K562 (cell line): Measurements from ENCODE around the gene DGKE. TPM values are rescaled to one million over a fixed set of nuclear protein-coding genes. Genes with fewer than 3 reads are reported as not detected.
A peak's percentile ranks its signal among the peaks of the same experiment; 100 is the strongest.

ENCODE experiments used
- ATAC-seq: fragments of 200-7000 bp; cut with Tn5 transposase; 3 replicates; pipeline ENCODE4 v1.9.1; 2020; ENCODE audit warnings: moderate library complexity
- BruUV-seq: library from RNA; stranded (reverse); fragments of 400-500 nt; replicated peaks from 2 replicates; lab custom pipeline; 2021; lab: Mats Ljungman, UMichigan
- CTCF ChIA-PET: fragments of 300-600 bp; formaldehyde crosslinking; extraction: SDS; loops from one replicate; lab custom pipeline; 2021; ENCODE audit warnings: low intra/inter-chr PET ratio; lab: Yijun Ruan, JAX
- POLR2A ChIA-PET: fragments of 300-600, 350-650 bp; sonication (Branson Sonifier 250); formaldehyde crosslinking; extraction: SDS; loops from one replicate; lab custom pipeline; 2021; ENCODE audit warnings: antibody characterized with exemption, inconsistent platforms; lab: Yijun Ruan, JAX
- DNase-seq, 4 experiments: peaks; one replicate each; pipeline versions ENCODE4 v3.0.0 to v3.0.0-alpha.2; 2011 to 2018; ENCODE audit warnings: low spot score in 3 of 4, mixed read lengths in 3 of 4; ENCODE audit errors: extremely low read depth in 1 of 4
- FAIRE-seq: peaks from 2 replicates; lab custom pipeline; 2011; peaks lifted over from hg19 to GRCh38; lab: Jason Lieb, UNC
- H2AFZ ChIP-seq: 2 replicates; pipeline ENCODE4 v1.6.0; 2011; ENCODE audit warnings: low read depth, low read length, control low read depth, inconsistent platforms
- H3K27ac ChIP-seq: fragments of 200-600 bp; 3 replicates; pipeline ENCODE4 v1.8.0; 2011; ENCODE audit warnings: low read depth, mild to moderate bottlenecking, control low read depth, inconsistent platforms, low read length, moderate library complexity, mixed read lengths; ENCODE audit errors: extremely low read depth
- H3K27me3 ChIP-seq, 2 experiments: fragments of 300-600 bp in 1 of 2; 2 replicates in 1 of 2; 3 replicates in 1 of 2; pipeline versions ENCODE4 v1.6.0 to v1.8.0; 2011; ENCODE audit warnings: inconsistent platforms in 2 of 2, low read length in 2 of 2, mild to moderate bottlenecking in 1 of 2, mixed read lengths in 1 of 2, moderate library complexity in 1 of 2; ENCODE audit not compliant: control insufficient read depth in 2 of 2, insufficient read depth in 2 of 2
- H3K36me3 ChIP-seq: fragments of 300-600 bp; 3 replicates; pipeline ENCODE4 v1.8.0; 2011; ENCODE audit warnings: mild to moderate bottlenecking, low read length, inconsistent platforms; ENCODE audit not compliant: control insufficient read depth, insufficient read depth
- H3K4me1 ChIP-seq, 2 experiments: fragments of 200-600 bp in 1 of 2; replicated peaks in 1 of 2; 2 replicates in 1 of 2; 3 replicates in 1 of 2; pipeline versions ENCODE4 v1.5.1 to v1.8.0; 2011; ENCODE audit warnings: inconsistent platforms in 2 of 2, low read length in 2 of 2, mild to moderate bottlenecking in 1 of 2, mixed read lengths in 1 of 2, moderate library complexity in 1 of 2; ENCODE audit not compliant: control insufficient read depth in 2 of 2, insufficient read depth in 2 of 2
- H3K4me2 ChIP-seq: 2 replicates; pipeline ENCODE4 v1.6.1; 2011; ENCODE audit warnings: low read length, control low read depth, inconsistent platforms, mixed read lengths; ENCODE audit not compliant: insufficient read depth
- H3K4me3 ChIP-seq: fragments of 200-600 bp; sonication (generic), shearing (Covaris generic); 2 replicates; pipeline ENCODE4 v1.5.1; 2016; ENCODE audit warnings: control low read depth, inconsistent platforms
- H3K79me2 ChIP-seq: fragments of 200-600 bp; 3 replicates; pipeline ENCODE4 v1.8.0; 2011; ENCODE audit warnings: low read length, inconsistent platforms; ENCODE audit not compliant: control insufficient read depth, insufficient read depth
- H3K9ac ChIP-seq, 2 experiments: 2 replicates each; pipeline versions ENCODE4 v1.6.0 to v1.6.1; 2011; ENCODE audit warnings: low read depth in 2 of 2, low read length in 2 of 2, control low read depth in 1 of 2, inconsistent platforms in 1 of 2, mild to moderate bottlenecking in 1 of 2, mixed read lengths in 1 of 2; ENCODE audit not compliant: insufficient read depth in 1 of 2
- H3K9me1 ChIP-seq: one replicate; pipeline ENCODE4 v1.6.0; 2011; ENCODE audit warnings: inconsistent platforms, mild to moderate bottlenecking, low read length, moderate library complexity; ENCODE audit not compliant: control insufficient read depth, insufficient read depth
- H3K9me3 ChIP-seq: replicated peaks from 2 replicates; pipeline ENCODE4 v1.5.1; 2011; ENCODE audit warnings: low read depth, low read length, inconsistent platforms; ENCODE audit not compliant: control insufficient read depth, insufficient read depth
- H4K20me1 ChIP-seq: replicated peaks from 2 replicates; pipeline ENCODE4 v1.6.1; 2011; ENCODE audit warnings: low read length, inconsistent platforms, mixed read lengths; ENCODE audit not compliant: control insufficient read depth, insufficient read depth
- JUND ChIP-seq, 2 experiments: IDR thresholded peaks; 2 replicates in 1 of 2; 3 replicates in 1 of 2; pipeline ENCODE4 v1.6.1; 2011; ENCODE audit warnings: borderline replicate concordance in 2 of 2, low read depth in 2 of 2, low read length in 2 of 2, improper control_type of control experiment in 1 of 2, missing biosample characterization in 1 of 2, missing genetic modification characterization in 1 of 2, missing genetic modification reagents in 1 of 2
- LARP7 ChIP-seq: fragments of 450-650 bp; IDR thresholded peaks from 2 replicates; pipeline ENCODE4 v1.6.1; 2016
- MYC ChIP-seq, 2 experiments: fragments of 250-450 bp in 1 of 2; sonication (Bioruptor Pico) in 1 of 2; IDR thresholded peaks; 2 replicates each; pipeline versions ENCODE4 v1.5.1 to v1.6.1; 2012 to 2021; ENCODE audit warnings: low read depth in 2 of 2, borderline replicate concordance in 1 of 2, improper control_type of control experiment in 1 of 2, low read length in 1 of 2, mild to moderate bottlenecking in 1 of 2, moderate library complexity in 1 of 2
- NRF1 ChIP-seq, 2 experiments: fragments of 450-650 bp; IDR thresholded peaks in 1 of 2; conservative IDR thresholded peaks in 1 of 2; 2 replicates each; pipeline ENCODE4 v1.6.1; 2014; ENCODE audit warnings: mild to moderate bottlenecking in 2 of 2
- PKNOX1 ChIP-seq: fragments of 450-650 bp; IDR thresholded peaks from 2 replicates; pipeline ENCODE4 v1.6.1; 2016
- PRDM10 ChIP-seq: fragments of 450-650 bp; IDR thresholded peaks from 2 replicates; pipeline ENCODE4 v1.6.1; 2018; ENCODE audit not compliant: partially characterized antibody
- RFX1 ChIP-seq: fragments of 450-650 bp; IDR thresholded peaks from 2 replicates; pipeline ENCODE4 v1.6.1; 2016; ENCODE audit warnings: mild to moderate bottlenecking, moderate library complexity
- SIX5 ChIP-seq, 2 experiments: IDR thresholded peaks; 2 replicates each; pipeline ENCODE4 v1.6.1; 2011; ENCODE audit warnings: low read length in 2 of 2, borderline replicate concordance in 1 of 2, low read depth in 1 of 2, mild to moderate bottlenecking in 1 of 2, moderate library complexity in 1 of 2; ENCODE audit not compliant: insufficient read depth in 1 of 2
- TAF15 ChIP-seq: fragments of 200-400 bp; formaldehyde crosslinking; IDR thresholded peaks from 2 replicates; pipeline ENCODE4 v1.6.1; 2017; ENCODE audit warnings: mild to moderate bottlenecking, low read depth, low read length, moderate library complexity
- TBL1XR1 ChIP-seq, 2 experiments: IDR thresholded peaks; 2 replicates each; pipeline ENCODE4 v1.6.1; 2012; ENCODE audit warnings: improper control_type of control experiment in 2 of 2, low read length in 2 of 2, mild to moderate bottlenecking in 1 of 2
- ZBTB9 ChIP-seq: fragments of 450-650 bp; formaldehyde crosslinking; IDR thresholded peaks from 2 replicates; pipeline ENCODE4 v1.4.0; 2020; ENCODE audit warnings: mild to moderate bottlenecking, moderate library complexity
- ZNF239 ChIP-seq: fragments of 250-450 bp; sonication (Bioruptor Pico); IDR thresholded peaks from 2 replicates; pipeline ENCODE4 v1.4.0; 2020; ENCODE audit warnings: mild to moderate bottlenecking
- ZNF707 ChIP-seq: fragments of 250-450 bp; sonication (Bioruptor Pico); conservative IDR thresholded peaks from 2 replicates; pipeline ENCODE4 v1.8.0; 2022; ENCODE audit warnings: inconsistent platforms, mild to moderate bottlenecking, moderate library complexity
- ZNF764 ChIP-seq: fragments of 250-450 bp; sonication (Bioruptor Pico); IDR thresholded peaks from 2 replicates; pipeline ENCODE4 v1.4.0; 2020; ENCODE audit warnings: low read depth, mild to moderate bottlenecking, moderate library complexity
- ZNF830 ChIP-seq: fragments of 250-450 bp; sonication (Bioruptor Pico); IDR thresholded peaks from 2 replicates; pipeline ENCODE4 v1.5.0; 2021; ENCODE audit warnings: mild to moderate bottlenecking
- WGBS: fragments of 100-300 bp; shearing (Covaris generic); methylation state at CpG from one replicate; pipeline ENCODE4 v1.1.6; 2016; ENCODE audit warnings: low coverage, mixed read lengths; ENCODE audit not compliant: insufficient coverage; ENCODE audit errors: missing lambda C conversion rate; 5-methylcytosine and 5-hydroxymethylcytosine counted together
- in situ Hi-C: fragments of 300-500 bp; cut with MboI; formaldehyde crosslinking; loops from 4 replicates; pipeline ENCODE4 v1.15.0; 2018; ENCODE audit warnings: inconsistent platforms, mixed read lengths
- intact Hi-C: fragments of 100-400 bp; cut with micrococcal nuclease; formaldehyde crosslinking; loops from 2 replicates; pipeline ENCODE4 v1.14.2; 2022
- polyA plus RNA-seq, 8 experiments: library from polyadenylated mRNA; depleted of rRNA in 4 of 8; stranded (reverse) in 5 of 8; unstranded in 3 of 8; fragments of >200 nt; fragmentation: Nextera tagmentation in 2 of 8; fragmentation: Illumina TruSeq in 1 of 8; extraction: Ambion mirVana in 2 of 8; extraction: Trizol in 1 of 8; gene quantifications; 2 replicates each; pipeline versions ENCODE4 v1.2.1 to v1.2.3, GENCODE V29; 2011 to 2014; ENCODE audit warnings: inconsistent platforms in 1 of 8, missing spikeins in 1 of 8
- total RNA-seq, 7 experiments: library from RNA; depleted of rRNA in 6 of 7; stranded (reverse); fragments of >200 nt in 6 of 7; fragmentation: Illumina TruSeq in 2 of 7; extraction: Trizol in 2 of 7; gene quantifications; 2 replicates each; pipeline versions ENCODE4 v1.2.1 to v1.2.3, GENCODE V29; 2011 to 2021; ENCODE audit warnings: low replicate concordance in 1 of 7

DGKE gene
- total and polyA plus RNA-seq, 9 of the 15 experiments (the other 6 are each of a cell fraction or from before 2014, with no cell fraction given) = 1.3 to 9.9 (median 5.9) TPM

GRCh38 chr17:56798916-56799315 is 35.0 kb upstream of the DGKE start:
- peak overlapping the region; percentile 47 for H3K4me2 ChIP-seq
- no peak overlapping the region for H3K9ac ChIP-seq
- H4K20me1 ChIP-seq = no peaks in the 10 kb centered on the region
- peak overlapping the region; percentile 65 for H2AFZ ChIP-seq
- peak in 2 of 4 experiments; percentile 32 to 74 for DNase-seq
- POLR2A ChIA-PET = no interaction called here
- intact Hi-C loops (no loop called here), in situ Hi-C loops (no loop called here)
- H3K27me3 ChIP-seq = peaks cover 18 to 25% of the 10 kb centered on the region in 2 experiments
- FAIRE-seq = peak; percentile 91
- H3K79me2 ChIP-seq = no peaks in the 10 kb centered on the region
- no TSS peak for BruUV-seq
- H3K36me3 ChIP-seq = no peaks in the 10 kb centered on the region
- ATAC-seq = peak; percentile 98
- no peak overlapping the region for H3K27ac ChIP-seq
- CTCF ChIA-PET = no interaction called here
- no peaks in the 10 kb centered on the region for H3K9me1 ChIP-seq
- no peaks in the 10 kb centered on the region for H3K9me3 ChIP-seq
- H3K4me3 ChIP-seq = no peak overlapping the region
- no peaks in the 10 kb centered on the region; a peak in 1 of 5 replicates for H3K4me1 ChIP-seq
- 0% methylated on average over 4 of the region's 4 CpGs for WGBS
- TF ChIP-seq JUND (IDR thresholded peaks at IDR 0.05; ENCODE audit: borderline replicate concordance, low read depth, low read length) = 0 out of 2 replicates have a peak, but pooled peaks have one; percentile 3
- TF ChIP-seq JUND (tag; IDR thresholded peaks at IDR 0.05; ENCODE audit: borderline replicate concordance, low read depth, low read length) = no peak
- TF ChIP-seq RFX1 = peak; percentile 72
- no peak for TF ChIP-seq LARP7
- no peak for TF ChIP-seq ZNF764 (CRISPR knock-in tag)
- no peak for TF ChIP-seq ZNF830 (CRISPR knock-in tag)
- TF ChIP-seq ZBTB9 = no peak
- TF ChIP-seq NRF1 (conservative IDR thresholded peaks at IDR 0.05 in 1 of 2, IDR thresholded peaks at IDR 0.05 in 1 of 2) = no peak
- no peak for TF ChIP-seq ZNF707 (CRISPR knock-in tag)
- peak; percentile 63 for TF ChIP-seq PRDM10
- TF ChIP-seq PKNOX1 = 0 out of 2 replicates have a peak, but pooled peaks have one; percentile 13
- peak; percentile 24; the same call in 1 of the 2 replicates for TF ChIP-seq MYC (IDR thresholded peaks at IDR 0.05; ENCODE audit: low read depth, low read length)
- no peak for TF ChIP-seq MYC (CRISPR knock-in tag; IDR thresholded peaks at IDR 0.05; ENCODE audit: borderline replicate concordance, low read depth)
- no peak for TF ChIP-seq ZNF239
- TF ChIP-seq TBL1XR1 (IDR thresholded peaks at IDR 0.05; ENCODE audit: low read length in 2 of 2) = no peak
- 0 out of 4 replicates have a peak, but pooled peaks of 1 of the 2 experiments have one; percentile 15 for TF ChIP-seq SIX5 (IDR thresholded peaks at IDR 0.05; ENCODE audit: borderline replicate concordance in 1 of 2, insufficient read depth in 1 of 2, low read depth in 1 of 2, low read length in 2 of 2)
- no peak for TF ChIP-seq TAF15
